Measurements from ENCODE around the gene PHLDA3. TPM values are rescaled to one million over a fixed set of nuclear protein-coding genes. Genes with fewer than 3 reads are reported as not detected.

PHLDA3 gene
- total RNA-seq, 1 donor from 2014 or later: 9.2 TPM

- DNase-seq (ENCODE audit: low spot score): no peak
- Mint-ChIP-seq H3K27me3 (ENCODE audit: low read depth) (peaks cover 13% of the 10 kb centered on the region), H3K9me3 (no peaks in the 10 kb centered on the region), H3K36me3 (ENCODE audit: low read depth) (peaks cover 12% of the 10 kb centered on the region), H3K27ac (no peak overlapping the region), H3K4me1 (ENCODE audit: low read depth) (peaks cover 4% of the 10 kb centered on the region), H3K4me3 (ENCODE audit: low read depth) (no peak overlapping the region)
- intact Hi-C loops (cut with micrococcal nuclease): no loop called here
These were observed 7.1 kb downstream of the PHLDA3 start for GRCh38 chr1:201461645-201462441.

DNA sequence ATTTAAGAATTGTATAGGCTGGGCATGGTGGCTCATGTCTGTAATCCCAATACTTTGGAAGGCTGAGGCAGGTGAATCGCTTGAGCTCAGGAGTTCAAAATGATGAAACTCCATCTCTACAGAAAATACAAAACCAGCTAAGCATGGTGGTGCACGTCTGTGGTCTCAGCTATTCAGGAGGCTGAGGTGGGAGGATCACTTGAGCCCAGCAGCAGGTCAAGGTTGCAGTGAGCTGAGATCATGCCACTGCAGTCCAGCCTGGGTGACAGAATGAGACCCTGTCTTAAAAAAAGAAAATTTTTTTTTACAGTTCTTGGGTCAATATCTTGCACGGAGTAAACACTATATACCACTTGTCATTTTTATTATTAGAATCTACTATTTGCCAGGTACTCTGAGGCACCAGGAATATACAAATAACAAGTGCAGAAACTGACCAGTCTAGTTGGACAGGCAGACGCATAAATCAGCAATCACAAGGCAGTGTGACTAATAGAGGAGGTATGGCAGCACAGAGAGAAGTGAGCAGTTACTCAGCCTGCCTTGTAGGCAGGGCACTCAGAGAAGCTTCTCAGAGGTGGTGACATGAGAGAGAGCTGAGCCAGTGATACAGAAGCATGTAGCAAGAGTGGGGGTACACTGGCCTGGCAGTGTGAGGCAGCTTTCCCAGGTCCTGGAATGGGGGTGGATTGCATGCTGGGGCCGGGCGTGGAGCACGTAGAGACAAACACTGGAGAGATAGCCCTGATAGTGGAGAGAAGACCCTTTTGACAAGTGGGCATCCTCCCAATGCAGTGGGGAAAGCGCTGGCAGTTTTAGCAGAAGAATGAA is 8.0 kb downstream of the PHLDA3 start:
- Mint-ChIP-seq H3K4me1 (ENCODE audit: low read depth) (peaks cover 5% of the 10 kb centered on the region), H3K4me3 (ENCODE audit: low read depth) (no peak overlapping the region), H3K27me3 (ENCODE audit: low read depth) (peaks cover 13% of the 10 kb centered on the region), H3K9me3 (no peaks in the 10 kb centered on the region), H3K27ac (no peak overlapping the region), H3K36me3 (ENCODE audit: low read depth) (peaks cover 9% of the 10 kb centered on the region)
- DNase-seq (ENCODE audit: low spot score): no peak
- intact Hi-C loops (cut with micrococcal nuclease): no loop called here

GRCh38 chr1:201459775-201460174 is 9.2 kb downstream of the PHLDA3 start:
- intact Hi-C loops (cut with micrococcal nuclease): no loop called here
- H3K36me3 Mint-ChIP-seq (ENCODE audit: low read depth): peaks cover 2% of the 10 kb centered on the region
- peaks cover 5% of the 10 kb centered on the region for H3K4me1 Mint-ChIP-seq (ENCODE audit: low read depth)
- H3K27me3 Mint-ChIP-seq (ENCODE audit: low read depth): peaks cover 16% of the 10 kb centered on the region
- H3K27ac Mint-ChIP-seq: no peak overlapping the region
- no peak overlapping the region for H3K4me3 Mint-ChIP-seq (ENCODE audit: low read depth)
- no peaks in the 10 kb centered on the region for H3K9me3 Mint-ChIP-seq
- no peak for DNase-seq (ENCODE audit: low spot score)

DNA sequence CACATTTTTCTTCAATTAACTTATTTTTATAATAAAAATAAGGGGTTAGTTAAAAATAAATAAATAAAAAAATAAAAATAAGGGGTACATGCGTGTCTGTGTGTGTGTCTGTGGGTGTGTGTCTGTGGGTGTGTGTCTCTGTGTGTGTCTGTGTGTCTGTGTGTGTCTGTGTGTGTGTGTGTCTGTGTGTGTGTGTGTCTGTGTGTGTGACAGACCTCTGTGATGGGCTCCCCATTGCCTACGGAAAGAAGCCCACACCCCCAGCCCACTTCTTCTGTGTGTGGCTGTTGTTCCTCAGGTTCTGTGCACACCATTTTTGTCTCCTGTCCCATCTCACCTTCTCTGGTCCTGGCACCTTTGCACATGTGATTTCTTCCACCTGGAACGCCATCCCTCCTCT is 9.9 kb downstream of the PHLDA3 start:
- Mint-ChIP-seq H3K27me3 (ENCODE audit: low read depth) (peaks cover 20% of the 10 kb centered on the region), H3K4me1 (ENCODE audit: low read depth) (peaks cover 12% of the 10 kb centered on the region), H3K27ac (no peak overlapping the region), H3K36me3 (ENCODE audit: low read depth) (no peaks in the 10 kb centered on the region), H3K4me3 (ENCODE audit: low read depth) (no peak overlapping the region), H3K9me3 (no peaks in the 10 kb centered on the region)
- no peak for DNase-seq (ENCODE audit: low spot score)
- intact Hi-C loops (cut with micrococcal nuclease): no loop called here

DNA sequence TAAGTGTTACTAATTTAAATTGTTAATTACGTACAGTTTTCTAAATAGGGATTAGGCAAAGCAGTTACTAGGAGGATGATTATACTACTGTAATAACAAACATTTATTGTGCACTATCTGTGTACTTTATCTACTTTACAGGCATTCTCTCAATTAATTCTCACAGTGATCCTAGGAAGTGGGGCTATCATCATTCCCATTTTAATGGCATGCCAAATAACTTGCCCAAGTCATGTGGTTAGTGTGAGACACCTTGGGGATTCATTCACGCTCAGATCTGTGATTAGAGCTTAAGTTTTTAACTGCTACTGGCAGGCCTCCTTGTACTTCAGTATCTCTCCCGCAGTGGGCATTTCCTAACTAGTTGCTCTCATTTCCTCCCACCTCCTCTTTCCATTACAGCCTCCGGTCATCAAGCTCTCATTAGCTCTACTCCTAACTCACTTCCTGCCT is 11.5 kb downstream of the PHLDA3 start:
- intact Hi-C loops (cut with micrococcal nuclease): no loop called here
- H3K4me1 Mint-ChIP-seq (ENCODE audit: low read depth): peaks cover 25% of the 10 kb centered on the region
- no peak overlapping the region for H3K4me3 Mint-ChIP-seq (ENCODE audit: low read depth)
- peaks cover 18% of the 10 kb centered on the region for H3K27me3 Mint-ChIP-seq (ENCODE audit: low read depth)
- no peaks in the 10 kb centered on the region for H3K9me3 Mint-ChIP-seq
- H3K36me3 Mint-ChIP-seq (ENCODE audit: low read depth): no peaks in the 10 kb centered on the region
- no peak overlapping the region for H3K27ac Mint-ChIP-seq
- DNase-seq (ENCODE audit: low spot score): no peak

DNA sequence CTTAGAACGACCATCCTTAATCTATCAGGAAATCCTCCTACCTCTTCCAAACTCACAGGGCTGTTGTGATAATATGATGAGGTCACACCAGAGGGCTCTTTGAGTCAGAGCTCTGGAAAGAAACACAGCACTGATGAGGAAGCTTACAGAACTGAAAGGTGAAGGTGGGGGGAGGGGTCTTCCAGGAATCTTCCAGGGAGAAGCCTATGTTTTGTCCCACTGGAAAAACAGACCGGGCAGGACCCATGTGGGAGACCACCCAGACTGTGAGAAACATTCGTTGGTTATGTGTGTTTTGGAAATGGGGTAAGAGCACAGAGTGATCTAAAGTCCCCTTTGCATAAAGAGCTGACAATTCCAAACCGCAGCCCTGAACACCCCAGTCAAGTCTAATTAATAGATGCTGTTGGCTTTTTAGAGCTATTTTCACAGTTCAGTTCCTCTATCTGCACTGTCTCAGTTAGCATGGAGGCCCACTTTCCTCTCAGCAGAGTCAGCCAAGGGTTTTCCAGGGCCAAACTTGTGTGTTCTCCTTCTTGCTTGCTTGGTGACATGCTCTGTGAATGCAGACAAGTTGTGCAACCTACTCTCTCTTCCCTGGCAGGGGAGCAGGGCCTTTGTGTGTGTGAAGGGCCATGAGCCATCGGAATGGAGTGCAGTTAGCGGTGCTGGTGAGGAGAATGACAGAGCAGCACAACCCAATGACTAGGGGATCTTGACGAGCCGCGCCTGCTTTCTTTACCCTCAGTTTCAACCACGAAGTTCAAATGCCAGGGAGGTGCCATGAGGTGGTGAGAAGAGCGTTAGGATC is 12.3 kb downstream of the PHLDA3 start:
- no peak for DNase-seq (ENCODE audit: low spot score)
- H3K9me3 Mint-ChIP-seq: no peaks in the 10 kb centered on the region
- intact Hi-C loops (cut with micrococcal nuclease): no loop called here
- H3K36me3 Mint-ChIP-seq (ENCODE audit: low read depth): no peaks in the 10 kb centered on the region
- H3K4me3 Mint-ChIP-seq (ENCODE audit: low read depth): no peak overlapping the region
- peaks cover 25% of the 10 kb centered on the region for H3K4me1 Mint-ChIP-seq (ENCODE audit: low read depth)
- no peak overlapping the region for H3K27ac Mint-ChIP-seq
- peaks cover 18% of the 10 kb centered on the region for H3K27me3 Mint-ChIP-seq (ENCODE audit: low read depth)

GRCh38 chr1:201455098-201455497 is 13.9 kb downstream of the PHLDA3 start:
- intact Hi-C loops (cut with micrococcal nuclease): loop anchor here (2.0 kb wide), 2 partner anchors 14 to 26 kb away; partner anchors contain the start of gene PHLDA3
- peaks cover 14% of the 10 kb centered on the region for H3K27me3 Mint-ChIP-seq (ENCODE audit: low read depth)
- H3K36me3 Mint-ChIP-seq (ENCODE audit: low read depth): no peaks in the 10 kb centered on the region

DNA sequence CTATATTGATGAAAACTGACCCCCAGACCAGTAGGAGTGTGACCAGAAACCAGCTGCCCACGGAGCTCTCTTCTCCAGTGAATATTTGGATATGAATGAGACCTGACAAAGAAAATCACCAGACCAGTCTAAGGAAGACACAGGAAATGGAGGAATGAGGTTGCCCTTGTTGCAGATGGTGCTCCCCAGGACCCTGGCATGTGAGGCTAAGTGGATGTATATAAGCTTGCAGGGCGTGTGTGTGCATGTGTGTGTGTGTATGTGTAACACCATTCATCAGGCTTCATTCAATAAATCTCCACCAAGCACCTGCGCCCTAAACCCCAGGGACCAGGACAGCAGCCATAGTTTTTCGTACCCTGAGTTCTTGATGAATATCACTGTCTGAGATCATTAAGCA is 14.4 kb downstream of the PHLDA3 start:
- Mint-ChIP-seq H3K27ac (no peak overlapping the region), H3K4me3 (ENCODE audit: low read depth) (no peak overlapping the region), H3K9me3 (no peaks in the 10 kb centered on the region), H3K27me3 (ENCODE audit: low read depth) (peaks cover 12% of the 10 kb centered on the region), H3K4me1 (ENCODE audit: low read depth) (peaks cover 26% of the 10 kb centered on the region), H3K36me3 (ENCODE audit: low read depth) (no peaks in the 10 kb centered on the region)
- no peak for DNase-seq (ENCODE audit: low spot score)
- intact Hi-C loops (cut with micrococcal nuclease): loop anchor here (2.0 kb wide), 2 partner anchors 14 to 26 kb away; partner anchors contain the start of gene PHLDA3

More at GRCh38 chr1:201455098-201455497, 13.9 kb downstream of the PHLDA3 start:
- Mint-ChIP-seq H3K4me3 (ENCODE audit: low read depth) (no peak overlapping the region), H3K4me1 (ENCODE audit: low read depth) (peaks cover 26% of the 10 kb centered on the region), H3K27ac (no peak overlapping the region), H3K9me3 (no peaks in the 10 kb centered on the region)
- DNase-seq (ENCODE audit: low spot score): no peak

DNA sequence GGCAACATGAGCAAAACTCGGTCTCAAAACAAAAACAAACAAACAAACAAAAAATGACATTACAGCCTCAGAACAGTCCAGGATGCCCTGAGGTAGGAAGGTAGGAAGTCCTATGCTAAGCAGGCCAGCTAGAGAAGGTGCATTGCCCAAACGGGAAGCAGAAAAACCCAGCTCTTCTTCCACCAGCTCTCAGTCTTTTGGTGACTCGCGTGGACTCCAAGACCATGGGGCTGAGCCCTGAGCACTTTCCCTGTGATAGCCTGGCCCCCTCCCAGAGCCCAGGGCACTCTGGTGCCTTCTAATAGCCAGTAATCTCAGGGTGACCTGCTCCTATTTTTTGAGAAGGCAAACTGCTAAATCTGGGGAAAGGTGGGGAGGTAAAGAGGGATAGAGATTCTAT is 16.1 kb downstream of the PHLDA3 start:
- H3K27ac Mint-ChIP-seq: no peak overlapping the region
- no peaks in the 10 kb centered on the region for H3K36me3 Mint-ChIP-seq (ENCODE audit: low read depth)
- no peaks in the 10 kb centered on the region for H3K9me3 Mint-ChIP-seq
- intact Hi-C loops (cut with micrococcal nuclease): no loop called here
- no peak overlapping the region for H3K4me3 Mint-ChIP-seq (ENCODE audit: low read depth)
- DNase-seq (ENCODE audit: low spot score): no peak
- peaks cover 30% of the 10 kb centered on the region for H3K4me1 Mint-ChIP-seq (ENCODE audit: low read depth)
- H3K27me3 Mint-ChIP-seq (ENCODE audit: low read depth): peaks cover 14% of the 10 kb centered on the region

- Mint-ChIP-seq H3K27ac (no peak overlapping the region), H3K36me3 (ENCODE audit: low read depth) (no peaks in the 10 kb centered on the region), H3K4me3 (ENCODE audit: low read depth) (no peak overlapping the region), H3K9me3 (no peaks in the 10 kb centered on the region), H3K27me3 (ENCODE audit: low read depth) (peaks cover 8% of the 10 kb centered on the region), H3K4me1 (ENCODE audit: low read depth) (peaks cover 25% of the 10 kb centered on the region)
- intact Hi-C loops (cut with micrococcal nuclease): no loop called here
- no peak for DNase-seq (ENCODE audit: low spot score)
These were observed 18.2 kb downstream of the PHLDA3 start for GRCh38 chr1:201450721-201451291.

DNA sequence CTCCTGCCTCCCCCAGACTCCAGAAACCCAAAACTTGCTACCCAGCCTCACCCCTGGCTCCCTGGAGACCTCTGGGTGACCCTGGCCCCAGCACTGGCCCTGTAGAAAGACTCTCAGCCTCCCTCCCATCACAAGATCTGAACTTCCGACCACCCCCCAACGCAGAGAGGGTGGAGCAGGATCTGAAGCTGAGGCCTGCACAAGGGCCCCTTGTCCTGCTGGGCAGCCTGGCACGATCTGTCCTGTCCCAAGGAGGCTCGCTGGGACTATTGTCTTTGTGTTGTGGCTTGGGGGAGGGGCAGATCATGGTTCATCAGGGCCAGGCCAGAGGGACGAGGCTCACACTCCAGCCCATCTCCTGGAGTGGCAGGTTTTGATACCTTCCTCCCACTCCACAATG is 20.0 kb downstream of the PHLDA3 start:
- no peak overlapping the region for H3K27ac Mint-ChIP-seq
- no peaks in the 10 kb centered on the region for H3K9me3 Mint-ChIP-seq
- peaks cover 27% of the 10 kb centered on the region for H3K4me1 Mint-ChIP-seq (ENCODE audit: low read depth)
- no peak for DNase-seq (ENCODE audit: low spot score)
- no peaks in the 10 kb centered on the region for H3K36me3 Mint-ChIP-seq (ENCODE audit: low read depth)
- H3K4me3 Mint-ChIP-seq (ENCODE audit: low read depth): no peak overlapping the region
- intact Hi-C loops (cut with micrococcal nuclease): loop anchor here (1.0 kb wide), 2 partner anchors 33 to 64 kb away; no protein-coding TSS in a partner anchor
- peaks cover 2% of the 10 kb centered on the region for H3K27me3 Mint-ChIP-seq (ENCODE audit: low read depth)
